SK-N-SH treated with all-trans-retinoic acid at 6 μM for 48 hours (cell line): ENCODE data around the gene SMCR8.

Experiments
- ARNTL ChIP-seq: fragments of 450-650 bp; formaldehyde crosslinking; IDR thresholded peaks from 2 replicates; pipeline ENCODE4 v1.5.0; 2020; ENCODE audit warnings: low read depth, mild to moderate bottlenecking, moderate library complexity, borderline replicate concordance
- PATZ1 ChIP-seq: fragments of 250-450 bp; sonication (Bioruptor Pico); IDR thresholded peaks from 2 replicates; pipeline ENCODE4 v1.8.0; 2020; ENCODE audit warnings: mild to moderate bottlenecking, moderate library complexity, borderline replicate concordance
- POU6F1 ChIP-seq: fragments of 250-450 bp; sonication (Bioruptor Pico); IDR thresholded peaks from 2 replicates; pipeline ENCODE4 v1.8.0; 2021; ENCODE audit warnings: low read depth, mild to moderate bottlenecking, moderate library complexity, borderline replicate concordance

GRCh38 chr17:18360518-18360917, 45.4 kb downstream of the SMCR8 start:
- TF ChIP-seq POU6F1 (no peak), PATZ1 (CRISPR knock-in tag) (no peak), ARNTL (CRISPR knock-in tag) (no peak)
